Measurements from ENCODE around the gene MYMK.

DNA sequence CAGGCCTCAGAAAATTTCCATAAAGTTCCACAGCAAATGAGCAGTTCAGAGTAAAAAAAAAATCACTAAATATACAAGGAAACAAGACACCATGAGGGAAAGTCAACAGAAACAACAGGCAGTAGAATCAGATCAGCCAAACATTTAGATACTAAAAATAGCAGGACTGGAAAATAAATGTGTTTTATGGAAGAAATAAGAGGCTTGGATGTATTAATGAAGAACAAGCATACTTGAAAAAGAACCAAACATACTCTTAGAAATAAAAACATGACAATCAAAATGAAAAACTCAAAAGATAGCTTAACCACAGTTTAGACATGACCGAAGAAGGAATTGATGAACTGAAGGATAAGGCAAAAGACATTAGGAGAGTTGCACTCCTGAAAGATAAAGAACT lies 22.6 kb downstream of the MYMK start:
- no peak for TF ChIP-seq POLR2A (IDR thresholded peaks at IDR 0.05)
- TF ChIP-seq CTCF (IDR thresholded peaks at IDR 0.05) = no peak
